SK-N-DZ (cell line): Measurements from ENCODE around the gene NELFA.
"Not testable (repeated sequence)": the region's sequence is repeated elsewhere in the genome, so short reads cannot be mapped to it uniquely, and the experiment has no call there.

Source experiments
- DNase-seq: peaks from one replicate; pipeline ENCODE4 v3.0.0-alpha.2; 2015; ENCODE audit warnings: low spot score

The NELFA gene

DNA sequence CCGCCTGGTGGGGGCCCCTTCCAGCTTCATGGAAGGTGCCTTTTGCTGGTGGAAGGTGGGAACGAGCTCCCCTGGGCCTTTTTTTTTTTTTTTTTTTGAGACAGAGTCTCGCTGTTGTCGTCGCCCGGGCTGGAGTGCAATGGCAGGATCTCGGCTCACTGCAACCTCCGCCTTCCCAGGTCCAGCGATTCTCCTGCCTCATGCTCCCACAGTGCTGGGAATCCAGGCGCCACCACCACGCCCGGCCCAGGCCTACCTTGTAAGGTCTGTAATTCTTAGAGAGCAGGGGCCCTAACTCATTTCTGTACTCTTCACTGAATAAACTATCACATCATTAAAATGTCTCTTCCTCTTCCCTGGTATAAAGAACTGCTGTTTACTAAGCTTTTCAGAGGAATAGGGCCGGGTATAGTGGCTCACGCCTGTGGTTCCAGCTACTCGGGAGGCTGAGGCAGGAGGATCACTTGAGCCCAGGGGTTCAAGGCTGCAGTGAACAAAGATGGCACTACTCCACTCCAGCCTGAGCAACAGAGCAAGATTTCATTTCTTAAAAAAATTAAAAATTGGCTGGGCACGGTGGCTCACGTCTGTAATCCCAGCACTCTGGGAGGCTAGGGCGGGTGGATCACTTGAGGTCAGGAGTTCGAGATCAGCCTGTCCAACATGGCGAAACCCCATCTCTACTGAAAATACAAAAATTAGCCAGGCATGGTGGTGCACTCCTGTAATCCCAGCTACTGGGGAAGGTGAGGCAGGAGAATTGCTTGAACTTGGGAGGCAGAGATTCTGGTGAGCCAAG is 14.9 kb downstream of the NELFA start:
- DNase-seq, result not testable (repeated sequence)

DNA sequence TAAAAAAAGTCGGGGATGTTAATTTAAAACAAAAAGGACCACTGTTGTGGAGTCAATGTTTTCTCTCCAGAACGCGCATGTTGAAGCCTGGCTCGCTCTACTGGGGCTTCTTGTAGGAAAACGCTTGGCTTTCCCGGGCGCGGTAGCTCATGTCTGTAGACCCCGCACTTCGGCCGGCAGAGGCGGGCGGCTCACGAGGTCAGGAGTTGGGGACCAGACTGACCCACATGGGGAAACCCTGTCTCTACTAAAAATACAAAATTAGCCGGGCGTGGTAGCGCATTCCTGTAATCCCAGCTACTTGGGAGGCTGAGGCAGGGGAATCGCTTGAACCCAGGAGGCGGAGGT is 15.6 kb downstream of the NELFA start:
- no peak for DNase-seq

DNA sequence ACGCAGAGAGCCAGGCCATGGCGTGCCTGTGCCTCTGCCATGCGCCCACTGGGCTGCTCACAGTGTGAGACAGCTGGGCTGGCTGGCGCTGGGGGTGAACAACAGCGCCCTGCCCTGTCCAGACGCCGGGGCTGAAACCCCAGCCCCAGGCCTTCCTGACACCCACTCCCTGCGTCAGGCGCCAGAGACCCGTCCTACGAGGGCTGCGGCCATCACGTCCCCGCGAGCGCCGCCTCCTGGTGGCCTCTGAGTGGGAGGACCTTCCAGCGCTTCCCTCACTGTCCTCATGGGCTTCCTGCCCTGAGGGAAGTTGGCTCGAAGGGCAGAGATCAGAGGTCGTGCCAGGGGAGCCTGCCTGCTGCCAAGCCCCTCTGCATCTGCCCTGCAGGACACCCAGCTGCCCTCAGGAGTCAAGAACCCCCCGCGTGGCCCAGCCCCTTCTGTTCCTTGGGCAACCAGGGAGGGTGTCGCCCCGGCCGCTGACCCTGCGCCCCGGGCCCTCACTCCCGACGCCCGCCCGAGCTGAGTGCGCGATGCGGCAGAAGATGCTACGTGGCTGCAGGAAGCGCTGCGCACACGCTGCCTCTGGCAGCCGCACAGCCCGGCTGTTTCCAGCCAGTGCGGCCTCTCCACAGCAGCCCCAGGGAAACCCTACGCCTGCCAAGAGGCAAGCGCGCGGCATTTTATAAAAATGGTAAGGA is 16.2 kb downstream of the NELFA start:
- no peak for DNase-seq

DNA sequence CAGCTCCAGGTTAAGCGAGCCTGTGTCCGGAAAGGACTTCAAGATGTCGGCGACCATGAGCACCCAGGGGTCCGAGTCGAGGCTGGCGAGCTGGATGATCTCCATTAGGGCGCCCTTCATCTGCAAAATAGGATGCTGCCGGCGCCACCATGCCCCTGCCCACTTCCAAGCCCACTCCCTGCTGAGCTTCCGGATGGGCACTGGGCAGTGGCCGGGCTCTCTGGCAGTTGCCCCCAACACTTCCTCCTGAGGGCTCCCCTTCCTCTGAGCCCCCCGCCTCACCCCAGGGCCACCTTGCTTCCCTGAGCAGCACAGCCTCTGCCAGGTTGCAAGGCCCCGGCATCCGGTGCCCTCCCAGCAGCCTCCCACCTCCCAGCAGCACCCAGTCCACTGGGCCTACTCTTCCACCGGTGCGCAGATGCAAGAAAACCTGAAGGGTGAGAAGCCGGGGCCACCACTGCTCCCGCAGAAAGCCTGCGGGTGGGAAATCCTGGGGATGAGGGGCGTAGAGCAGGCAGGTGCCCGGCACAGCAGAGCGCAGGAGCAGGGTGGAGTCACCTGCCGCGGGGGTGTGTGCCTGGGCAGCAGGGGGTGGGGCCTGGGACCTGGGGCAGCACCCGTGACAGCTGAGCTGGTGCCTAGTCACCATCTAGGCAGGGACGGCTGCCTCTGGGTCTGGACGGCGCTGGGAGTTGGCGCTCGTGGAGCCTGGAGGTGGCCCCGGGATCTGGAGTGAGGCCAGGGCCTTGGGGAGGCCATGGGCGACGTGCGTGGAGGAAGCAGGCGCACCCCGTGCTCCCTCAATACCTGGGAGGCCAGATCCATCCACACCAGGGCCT is 17.0 kb downstream of the NELFA start:
- no peak for DNase-seq

DNA sequence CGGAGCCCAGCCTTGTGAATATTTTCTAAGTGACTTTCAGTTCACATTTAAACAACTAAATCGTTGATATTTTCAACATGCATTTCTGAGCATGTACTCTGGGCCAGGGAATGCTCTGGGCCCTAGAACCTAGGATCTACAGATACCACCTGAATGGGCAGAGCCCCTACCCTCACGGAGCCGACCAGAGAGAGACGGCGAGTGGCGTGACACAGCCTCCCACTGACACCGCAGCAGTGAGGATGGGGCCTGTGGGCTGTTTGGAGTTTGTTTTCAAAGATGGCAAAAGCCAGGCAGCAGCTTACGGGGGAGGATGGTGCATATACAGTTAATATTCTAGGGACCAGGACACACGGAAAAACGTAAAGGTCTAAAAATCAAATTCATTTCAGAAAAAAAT is 17.7 kb downstream of the NELFA start:
- no peak for DNase-seq

DNA sequence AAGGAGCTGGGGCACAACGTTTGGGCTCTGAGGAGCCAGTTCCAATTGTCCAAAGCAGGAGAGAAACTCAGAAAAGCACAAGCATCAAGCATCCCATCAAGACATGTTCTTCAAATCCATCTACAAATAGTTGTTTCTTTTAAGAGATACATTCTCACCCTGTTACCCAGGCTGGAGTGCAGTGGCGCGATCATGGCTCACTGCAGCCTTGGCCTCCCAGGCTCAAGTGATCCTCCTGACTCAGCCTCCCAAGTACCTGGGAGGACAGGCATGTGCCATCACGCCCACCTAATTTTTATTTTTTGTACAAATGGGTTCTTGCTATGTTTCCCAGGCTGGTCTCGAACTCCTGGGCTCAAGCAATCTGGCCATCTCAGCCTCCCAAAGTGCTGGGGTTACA is 18.1 kb downstream of the NELFA start:
- no peak for DNase-seq

DNA sequence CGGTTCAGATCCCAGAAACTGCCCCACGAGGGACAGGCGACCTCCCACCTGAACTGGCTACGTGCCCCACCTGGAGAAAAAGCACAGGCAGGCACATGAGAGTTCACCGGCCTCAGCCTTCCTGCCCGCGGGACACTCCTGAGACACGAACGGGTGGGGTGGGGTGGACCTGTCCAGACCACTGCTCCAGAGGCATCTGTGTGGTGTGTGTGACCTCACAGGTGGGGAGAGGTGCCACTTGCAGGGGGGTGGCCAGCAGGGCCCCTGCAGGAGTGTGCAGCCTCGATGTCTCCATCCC is 18.5 kb downstream of the NELFA start:
- DNase-seq, result no peak

DNA sequence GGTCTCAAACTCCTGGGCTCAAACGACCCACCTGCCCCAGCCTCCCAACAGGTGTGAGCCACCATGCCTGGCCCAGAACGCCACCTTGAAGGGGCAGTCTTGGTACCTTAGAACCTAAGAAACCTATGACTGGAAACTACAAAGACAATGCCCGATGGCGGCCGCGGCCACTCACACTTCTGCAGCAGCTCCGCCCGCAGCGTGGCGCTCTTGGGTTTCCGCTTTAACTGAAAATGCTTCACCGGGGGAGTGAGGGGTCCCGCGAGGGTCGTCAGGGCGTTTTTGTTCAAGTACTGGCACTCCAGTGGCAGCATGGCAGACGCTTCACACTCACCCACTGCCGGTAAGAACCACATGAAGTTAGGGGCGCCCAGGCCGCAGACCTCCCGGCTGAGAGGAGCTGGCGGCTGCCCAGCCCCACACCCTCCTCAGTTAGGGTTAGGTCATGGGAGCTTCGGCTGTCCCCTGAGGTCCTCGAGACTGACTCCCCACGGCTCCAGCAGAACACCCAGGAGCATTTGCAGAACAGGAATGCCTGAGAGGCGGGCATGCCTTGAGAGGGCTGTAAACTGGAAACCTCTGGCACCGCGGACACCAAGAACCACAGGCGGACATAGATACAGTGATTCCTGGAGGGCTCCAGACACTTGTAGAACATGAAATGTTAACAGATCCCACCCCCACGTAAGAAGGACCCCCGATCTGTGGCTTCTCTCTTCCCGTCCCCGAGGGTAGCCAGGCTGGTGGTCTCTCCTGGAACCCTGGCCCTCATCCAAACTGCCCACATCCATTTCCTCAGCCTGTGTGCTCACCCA is 19.0 kb downstream of the NELFA start:
- DNase-seq, result no peak

DNA sequence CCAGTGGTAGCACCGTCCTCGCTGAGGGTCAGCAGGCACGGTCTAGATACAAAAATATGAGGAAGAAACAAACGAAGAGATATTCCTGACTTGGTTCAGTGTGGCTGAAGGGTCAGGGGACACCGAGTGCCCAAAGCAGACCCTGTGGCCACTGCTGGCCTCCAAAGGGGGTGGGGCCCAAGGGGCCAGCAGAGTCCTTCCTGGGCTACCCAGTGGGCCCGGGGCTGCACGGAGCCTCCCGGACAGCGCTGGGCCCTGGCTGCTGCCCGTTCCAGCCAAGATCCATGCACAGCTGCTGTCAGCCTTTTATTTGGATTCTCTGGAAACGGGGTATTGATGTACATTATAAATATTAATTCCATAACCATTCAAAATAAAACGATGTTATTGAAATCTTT is 20.4 kb downstream of the NELFA start:
- no peak for DNase-seq

DNA sequence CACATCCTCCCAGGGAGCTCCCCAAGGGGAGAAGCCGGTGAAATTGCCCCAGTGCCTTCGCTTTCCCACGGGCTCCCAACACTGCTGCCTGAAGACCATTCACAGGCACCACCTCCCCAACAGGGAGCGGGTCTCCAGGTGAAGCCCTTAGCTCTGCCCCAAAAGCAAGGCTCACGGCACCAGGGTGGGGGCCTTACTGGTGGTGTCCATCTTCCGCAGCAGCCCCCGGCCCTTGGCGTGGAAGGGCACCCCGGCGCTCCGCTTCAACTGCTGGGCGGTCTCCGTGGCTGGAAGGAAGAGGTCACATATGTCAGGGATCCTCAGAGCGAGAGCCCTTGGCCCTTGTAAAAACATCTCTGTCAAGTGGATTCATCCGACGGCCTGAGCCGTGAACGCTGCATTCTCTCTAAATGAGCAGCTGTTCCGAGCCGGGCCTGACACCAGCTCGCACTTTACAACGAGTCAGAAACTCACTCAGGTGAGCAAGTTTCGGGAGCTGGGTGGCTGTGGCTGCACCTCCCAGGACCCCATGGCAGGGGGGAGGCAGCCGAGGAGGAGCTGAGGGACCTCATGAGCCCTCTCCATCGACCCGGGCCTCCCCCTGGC is 20.9 kb downstream of the NELFA start:
- no peak for DNase-seq

DNA sequence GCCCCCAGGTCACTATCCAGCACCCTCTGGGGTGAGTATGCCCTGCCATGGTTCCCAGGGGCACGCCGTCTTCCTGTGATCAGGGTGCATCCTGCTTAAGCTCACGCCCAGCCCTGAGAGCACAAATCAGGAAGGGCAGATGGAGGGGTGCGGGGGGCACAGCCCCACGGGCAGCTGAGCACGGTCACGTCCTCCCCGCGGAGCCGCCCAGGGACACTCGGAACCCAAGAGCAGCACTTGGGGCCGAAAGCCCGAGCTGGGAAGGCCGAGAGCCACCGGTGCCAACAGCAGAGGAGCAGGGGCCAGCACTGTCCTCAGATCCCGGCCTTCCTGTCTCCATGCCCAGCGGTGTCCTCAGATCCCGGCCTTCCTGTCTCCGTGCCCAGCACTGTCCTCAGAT is 21.5 kb downstream of the NELFA start:
- no peak for DNase-seq

DNA sequence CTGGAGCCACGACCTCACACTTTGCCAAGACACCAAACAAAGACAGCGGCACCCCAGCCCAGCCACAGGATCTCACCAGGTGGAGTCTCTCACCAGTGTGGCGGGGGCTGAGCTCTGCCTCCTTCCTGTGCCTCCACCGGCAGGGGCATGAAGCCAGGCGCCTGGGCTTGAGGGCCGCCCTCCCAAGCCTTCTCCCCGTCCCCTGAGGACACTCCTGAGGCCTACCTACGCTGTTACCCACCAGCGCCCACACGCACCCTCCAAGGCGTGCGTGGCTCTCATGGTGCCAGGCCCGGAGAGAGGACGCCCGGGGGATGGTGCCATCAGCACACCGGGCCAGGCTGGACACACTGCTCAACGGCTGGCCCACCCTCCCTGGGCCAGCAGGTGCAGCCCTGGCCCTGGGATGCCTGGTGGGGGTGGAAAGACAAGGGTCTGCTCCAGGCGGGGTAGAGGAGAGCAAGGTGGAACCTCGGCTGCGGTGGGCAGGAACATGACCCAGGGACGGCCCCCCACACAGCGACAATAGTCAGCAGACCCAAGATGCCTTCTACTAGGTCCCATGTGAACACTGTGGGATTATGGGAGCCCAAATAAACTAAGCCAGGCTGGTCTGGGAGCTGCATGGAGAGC is 22.1 kb downstream of the NELFA start:
- no peak for DNase-seq

DNA sequence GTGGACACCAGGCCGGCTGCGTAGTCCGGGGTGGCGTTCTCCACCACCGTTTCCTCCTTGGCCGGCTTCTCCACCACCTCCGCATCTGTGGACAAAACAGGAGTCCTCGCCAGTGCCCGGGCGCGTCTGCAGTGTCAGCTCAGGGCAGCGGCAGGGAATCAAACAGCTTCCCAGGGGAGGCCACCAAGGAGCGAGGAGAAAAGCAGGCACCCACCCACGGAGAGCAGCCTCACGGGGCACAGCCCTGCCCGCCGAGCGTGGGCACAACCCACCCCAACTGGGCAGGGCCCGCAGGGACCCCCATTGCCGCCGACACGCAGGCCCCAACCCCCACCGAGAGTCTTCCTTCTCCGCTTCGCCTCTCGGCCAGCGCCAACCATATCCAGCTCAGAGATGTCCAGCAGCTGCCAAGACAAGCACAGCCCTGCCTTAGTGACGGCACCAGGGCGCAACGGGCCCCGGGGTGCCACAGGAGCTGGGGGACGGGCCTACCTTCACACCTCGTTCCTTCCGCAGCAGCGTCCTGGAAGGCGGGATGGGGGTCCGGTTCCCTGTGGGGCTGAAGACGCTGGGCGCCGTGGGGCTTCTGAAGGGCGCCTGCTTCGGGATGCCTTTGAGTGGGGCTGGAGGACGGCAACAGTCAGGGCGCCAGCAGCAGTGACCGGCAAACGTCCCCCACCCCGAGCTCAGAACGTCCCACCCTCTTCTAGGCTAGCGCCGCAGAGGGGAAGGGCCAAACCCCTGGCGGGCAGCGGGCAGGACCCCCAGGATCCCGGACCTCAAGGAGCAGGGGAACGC is 22.8 kb downstream of the NELFA start:
- DNase-seq, result no peak

DNA sequence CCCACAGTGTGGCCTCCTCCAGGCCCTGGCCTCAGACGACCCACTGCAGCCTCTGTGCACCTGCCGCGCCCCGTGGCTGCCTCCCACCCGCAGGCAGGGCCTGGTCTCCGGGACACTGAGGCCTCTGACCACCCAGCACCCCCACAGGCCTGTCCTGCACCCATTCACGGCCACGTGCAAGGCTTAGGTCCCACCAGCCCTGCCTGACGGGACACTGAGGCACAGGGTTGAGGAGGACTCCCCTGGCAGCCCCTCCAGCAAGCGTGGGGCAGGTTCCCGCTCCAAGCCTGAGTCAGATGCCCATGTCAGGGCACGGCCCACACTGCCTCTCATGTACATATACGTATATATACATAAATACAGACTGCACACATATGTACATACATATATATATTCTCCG is 23.5 kb downstream of the NELFA start:
- no peak for DNase-seq

DNA sequence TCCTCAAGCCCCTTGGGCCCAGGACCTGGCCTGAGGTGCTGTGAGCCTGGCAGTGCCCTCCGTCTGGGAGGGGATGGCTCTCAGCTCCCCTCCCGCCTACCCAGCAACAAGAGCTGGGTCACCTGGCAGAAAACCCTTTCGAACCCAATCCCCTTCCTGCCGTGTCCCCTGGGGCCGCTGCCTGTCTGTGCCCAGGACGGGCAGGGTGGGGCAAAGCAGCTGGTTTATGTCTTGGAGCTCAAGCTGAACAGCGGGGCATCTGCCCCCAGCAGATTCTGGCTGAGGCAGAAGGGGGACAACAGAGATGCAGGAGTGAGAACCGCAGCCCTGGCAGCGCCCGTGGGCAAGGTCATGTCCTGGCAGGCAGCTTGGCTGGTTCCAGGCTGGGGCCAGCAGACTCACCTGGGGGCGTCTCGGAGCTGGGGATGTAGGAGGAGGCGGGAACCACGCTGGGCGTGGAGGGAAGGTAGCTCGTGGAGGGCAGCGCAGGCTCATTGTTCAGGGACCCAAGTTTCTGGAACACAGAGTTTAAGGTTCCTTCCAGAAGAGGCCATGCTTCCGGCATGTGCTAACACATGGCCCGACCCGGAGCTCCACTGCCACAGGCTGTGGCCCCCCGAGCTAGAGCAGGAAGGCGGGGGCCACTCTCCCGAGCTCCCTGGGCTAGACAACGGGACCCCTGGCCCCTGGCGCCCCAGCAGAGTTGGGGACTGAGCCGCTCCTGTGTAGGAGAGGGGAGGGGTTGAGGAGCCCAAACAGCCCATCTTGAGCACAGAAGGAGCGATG is 24.2 kb downstream of the NELFA start:
- no peak for DNase-seq

DNA sequence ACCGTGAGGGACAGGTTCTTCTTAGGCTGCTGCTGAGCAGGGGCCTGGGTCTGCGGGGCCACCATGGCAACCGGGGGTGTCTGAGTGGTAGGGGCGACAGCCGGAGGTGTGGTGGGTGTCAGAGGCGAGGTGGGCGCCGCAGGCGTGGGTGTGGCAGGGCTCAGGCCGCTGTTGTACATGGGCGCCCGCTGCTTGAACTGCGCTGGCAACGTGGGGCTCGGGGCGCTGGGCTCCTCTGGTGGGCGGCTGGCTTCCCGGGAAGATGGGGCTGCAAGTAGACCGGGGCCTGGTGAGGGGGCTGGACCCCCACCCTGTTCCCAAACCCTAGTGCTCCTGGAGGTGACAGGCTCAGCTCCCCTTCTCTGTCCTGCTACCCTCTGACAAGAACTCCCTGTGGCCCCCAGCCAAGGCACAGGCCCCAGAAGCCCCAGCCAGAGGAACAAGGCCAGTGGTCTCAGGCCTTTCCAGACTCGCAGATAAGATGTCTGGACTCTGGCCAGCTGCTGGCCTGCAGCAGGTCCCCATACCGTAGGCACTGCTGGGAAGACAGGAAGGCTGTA is 24.8 kb downstream of the NELFA start:
- DNase-seq, result no peak

DNA sequence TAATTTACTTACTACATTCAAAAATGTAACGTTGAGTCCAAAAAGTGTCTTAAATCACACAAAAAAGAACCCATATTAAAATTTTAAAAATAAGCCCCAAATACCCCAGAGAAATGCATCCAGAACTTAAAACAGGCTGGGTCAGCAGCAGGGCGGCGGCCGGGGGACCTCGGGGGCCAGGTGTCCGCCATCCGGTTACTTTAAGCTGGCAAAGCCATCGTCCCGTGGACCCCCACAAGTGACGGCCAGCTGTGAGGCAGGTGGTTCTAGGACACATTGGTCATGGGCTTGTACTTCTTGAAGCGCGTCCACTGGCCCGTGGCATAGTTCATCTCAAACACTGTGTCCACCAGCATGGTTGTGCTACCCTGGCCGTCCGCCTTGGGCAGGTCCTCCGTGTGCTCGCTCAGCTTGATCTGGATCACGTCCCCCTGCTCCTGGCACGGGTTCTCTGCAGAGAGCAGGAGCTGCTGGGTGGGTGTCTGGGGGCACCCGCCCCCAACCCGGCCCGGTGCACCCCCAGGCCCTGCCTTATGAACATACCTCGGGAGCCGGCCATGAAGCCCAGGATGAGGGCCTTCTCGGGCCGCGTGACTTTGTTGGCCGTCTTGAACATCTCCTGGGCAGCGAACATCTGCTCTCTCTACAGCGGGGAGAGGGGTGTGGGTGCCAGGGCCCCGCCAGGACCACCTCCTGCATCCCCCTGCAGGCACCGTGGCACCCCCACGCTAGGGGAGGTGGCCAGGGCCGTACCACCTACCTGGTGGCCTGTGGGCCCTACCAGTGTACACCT is 25.5 kb downstream of the NELFA start:
- DNase-seq, result no peak
